Astrocyte (in vitro differentiated cells and primary cell): ENCODE measurements around the gene GSG1L. TPM values are rescaled to one million over a fixed set of nuclear protein-coding genes. Genes with fewer than 3 reads are reported as not detected.

ENCODE experiments used
- DNase-seq: peaks from one replicate; pipeline ENCODE4 v3.0.0-alpha.2; 2010; ENCODE audit warnings: low read depth
- FAIRE-seq: peaks from 2 replicates; lab custom pipeline; 2011; peaks lifted over from hg19 to GRCh38; lab: Jason Lieb, UNC
- H2AFZ ChIP-seq: 2 replicates; pipeline ENCODE4 v1.6.0; 2012; ENCODE audit warnings: low read depth, low read length, inconsistent platforms
- H3K27ac ChIP-seq: 2 replicates; pipeline ENCODE4 v1.5.1; 2011; ENCODE audit warnings: low read depth, low read length, inconsistent platforms
- H3K27me3 ChIP-seq: 2 replicates; pipeline ENCODE4 v1.6.0; 2011; ENCODE audit warnings: low read length, inconsistent platforms; ENCODE audit not compliant: insufficient read depth
- H3K36me3 ChIP-seq: 2 replicates; pipeline ENCODE4 v1.5.1; 2011; ENCODE audit warnings: low read length, inconsistent platforms; ENCODE audit not compliant: insufficient read depth
- H3K4me1 ChIP-seq: 2 replicates; pipeline ENCODE4 v1.5.1; 2011; ENCODE audit warnings: low read length, inconsistent platforms; ENCODE audit not compliant: insufficient read depth
- H3K4me2 ChIP-seq: 2 replicates; pipeline ENCODE4 v1.6.0; 2012; ENCODE audit warnings: low read length, inconsistent platforms
- H3K4me3 ChIP-seq: 2 replicates; pipeline ENCODE4 v1.5.1; 2011; ENCODE audit warnings: low read depth, mild to moderate bottlenecking, low read length, inconsistent platforms; ENCODE audit not compliant: insufficient read depth
- H3K79me2 ChIP-seq: 2 replicates; pipeline ENCODE4 v1.6.0; 2012; ENCODE audit warnings: mild to moderate bottlenecking, low read length, inconsistent platforms; ENCODE audit not compliant: insufficient read depth
- H3K9ac ChIP-seq: 2 replicates; pipeline ENCODE4 v1.6.0; 2012; ENCODE audit warnings: mild to moderate bottlenecking, low read length, inconsistent platforms
- H3K9me3 ChIP-seq: 2 replicates; pipeline ENCODE4 v1.5.1; 2012; ENCODE audit warnings: low read depth, mild to moderate bottlenecking, low read length, inconsistent platforms; ENCODE audit not compliant: insufficient read depth
- H4K20me1 ChIP-seq: 2 replicates; pipeline ENCODE4 v1.6.0; 2012; ENCODE audit warnings: low read length, inconsistent platforms; ENCODE audit not compliant: insufficient read depth
- H3K27ac Mint-ChIP-seq: one replicate; pipeline ENCODE4 v1.8.0; 2021; ENCODE audit warnings: mild to moderate bottlenecking, mixed read lengths; ENCODE audit not compliant: unreplicated experiment
- H3K27me3 Mint-ChIP-seq: one replicate; pipeline ENCODE4 v1.8.0; 2021; ENCODE audit warnings: low read depth, mixed read lengths; ENCODE audit not compliant: unreplicated experiment
- H3K36me3 Mint-ChIP-seq: one replicate; pipeline ENCODE4 v1.8.0; 2021; ENCODE audit warnings: low read depth, mixed read lengths; ENCODE audit not compliant: unreplicated experiment
- H3K4me1 Mint-ChIP-seq: one replicate; pipeline ENCODE4 v1.8.0; 2021; ENCODE audit warnings: low read depth, mixed read lengths; ENCODE audit not compliant: unreplicated experiment
- H3K4me3 Mint-ChIP-seq: one replicate; pipeline ENCODE4 v1.8.0; 2021; ENCODE audit warnings: mild to moderate bottlenecking, moderate library complexity, mixed read lengths; ENCODE audit not compliant: unreplicated experiment
- H3K9me3 Mint-ChIP-seq: one replicate; pipeline ENCODE4 v1.8.0; 2021; ENCODE audit warnings: mild to moderate bottlenecking, mixed read lengths; ENCODE audit not compliant: unreplicated experiment
- CTCF ChIP-seq: IDR thresholded peaks from 2 replicates; pipeline ENCODE4 v1.5.1; 2011; ENCODE audit warnings: low read depth, mild to moderate bottlenecking, inconsistent platforms, low read length, moderate library complexity; ENCODE audit not compliant: insufficient read depth
- EZH2 ChIP-seq: IDR thresholded peaks from 2 replicates; pipeline ENCODE4 v1.6.1; 2012; ENCODE audit warnings: mild to moderate bottlenecking, low read length, inconsistent platforms; ENCODE audit not compliant: insufficient read depth
- total RNA-seq: library from RNA; stranded (reverse); gene quantifications from 2 replicates; pipeline ENCODE4 v1.2.1, GENCODE V29; 2021

GSG1L gene
- total RNA-seq, 1 donor from 2014 or later: not detected

- Histone ChIP-seq H3K9me3 (no peaks in the 10 kb centered on the region), H3K4me3 (no peak overlapping the region), H3K4me1 (no peaks in the 10 kb centered on the region), H3K27me3 (peaks cover 2% of the 10 kb centered on the region), H2AFZ (no peak overlapping the region), H3K36me3 (no peaks in the 10 kb centered on the region), H3K4me2 (no peak overlapping the region), H4K20me1 (no peaks in the 10 kb centered on the region), H3K9ac (no peak overlapping the region), H3K27ac (no peak overlapping the region), H3K79me2 (no peaks in the 10 kb centered on the region)
- no peak for TF ChIP-seq CTCF
- TF ChIP-seq EZH2: no peak
- FAIRE-seq (no peak), DNase-seq (no peak)
- H3K27ac Mint-ChIP-seq: no peak overlapping the region
- peaks cover 13% of the 10 kb centered on the region for H3K27me3 Mint-ChIP-seq
- no peaks in the 10 kb centered on the region for H3K4me1 Mint-ChIP-seq
- H3K9me3 Mint-ChIP-seq: no peaks in the 10 kb centered on the region
- no peak overlapping the region for H3K4me3 Mint-ChIP-seq
- no peaks in the 10 kb centered on the region for H3K36me3 Mint-ChIP-seq
Measured at GRCh38 chr16:28081391-28081968, 18.0 kb upstream of the GSG1L start.

GRCh38 chr16:28078261-28078660 lies 14.7 kb upstream of the GSG1L start:
- no peak overlapping the region for H2AFZ ChIP-seq
- H3K4me3 Mint-ChIP-seq: no peak overlapping the region
- H3K4me3 ChIP-seq: no peak overlapping the region
- no peak for FAIRE-seq
- no peak overlapping the region for H3K27ac Mint-ChIP-seq
- H3K4me2 ChIP-seq: no peak overlapping the region
- H3K9me3 ChIP-seq: no peaks in the 10 kb centered on the region
- TF ChIP-seq CTCF (no peak), EZH2 (no peak)
- no peaks in the 10 kb centered on the region for H3K9me3 Mint-ChIP-seq
- peaks cover 10% of the 10 kb centered on the region for H3K27me3 ChIP-seq
- peaks cover 35% of the 10 kb centered on the region for H3K27me3 Mint-ChIP-seq
- H3K27ac ChIP-seq: no peak overlapping the region
- no peak overlapping the region for H3K9ac ChIP-seq
- no peaks in the 10 kb centered on the region for H3K36me3 ChIP-seq
- H4K20me1 ChIP-seq: no peaks in the 10 kb centered on the region
- H3K4me1 ChIP-seq: no peaks in the 10 kb centered on the region
- no peaks in the 10 kb centered on the region for H3K79me2 ChIP-seq
- H3K36me3 Mint-ChIP-seq: no peaks in the 10 kb centered on the region
- DNase-seq: no peak
- H3K4me1 Mint-ChIP-seq: no peaks in the 10 kb centered on the region

DNA sequence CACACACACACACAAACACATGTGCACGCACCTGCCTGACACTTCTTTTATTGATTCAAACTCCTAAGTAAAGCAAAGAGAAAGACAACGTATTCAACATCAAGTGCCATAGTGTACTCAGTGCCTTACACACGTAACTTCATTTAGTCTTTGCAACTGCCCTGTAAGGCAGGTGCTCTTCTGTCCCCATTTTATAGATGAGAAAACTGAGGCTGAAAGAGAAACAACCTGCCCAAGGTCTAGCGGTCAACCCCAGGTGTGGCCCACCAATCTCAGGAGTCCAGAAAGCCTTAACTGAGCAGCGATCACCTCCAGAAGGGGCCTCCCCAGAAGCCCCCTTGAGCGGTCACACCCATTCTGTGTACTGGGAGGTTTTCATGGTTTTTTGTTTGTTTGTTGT lies 10.3 kb upstream of the GSG1L start:
- Mint-ChIP-seq H3K27me3 (peaks cover 44% of the 10 kb centered on the region), H3K9me3 (peaks cover 2% of the 10 kb centered on the region), H3K27ac (no peak overlapping the region), H3K36me3 (no peaks in the 10 kb centered on the region), H3K4me1 (no peaks in the 10 kb centered on the region), H3K4me3 (no peak overlapping the region)
- Histone ChIP-seq H2AFZ (no peak overlapping the region), H4K20me1 (no peaks in the 10 kb centered on the region), H3K4me2 (no peak overlapping the region), H3K27me3 (peaks cover 26% of the 10 kb centered on the region), H3K79me2 (no peaks in the 10 kb centered on the region), H3K4me1 (no peaks in the 10 kb centered on the region), H3K9ac (no peak overlapping the region), H3K36me3 (no peaks in the 10 kb centered on the region), H3K27ac (no peak overlapping the region), H3K4me3 (no peak overlapping the region), H3K9me3 (no peaks in the 10 kb centered on the region)
- FAIRE-seq: no peak
- DNase-seq: no peak
- no peak for TF ChIP-seq EZH2
- TF ChIP-seq CTCF: no peak
